Measurements from ENCODE around the gene MLLT1. TPM values are rescaled to one million over a fixed set of nuclear protein-coding genes. Genes with fewer than 3 reads are reported as not detected.

Gene MLLT1
- 146 TPM for polyA plus RNA-seq (2012; ENCODE audit: insufficient read depth, insufficient read length, low read depth)

GRCh38 chr19:6279931-6280591, at the start of gene MLLT1:
TSS of gene MLLT1 (minus strand) at chr19:6279975. CDS start at chr19:6279784, 191 bp downstream.
- peaks cover 5% of the 10 kb centered on the region for H3K36me3 ChIP-seq
- DNase-seq: peak; percentile 97
- H3K27me3 ChIP-seq: no peaks in the 10 kb centered on the region
- peaks cover 2% of the 10 kb centered on the region; the same call in 1 of the 2 replicates for H3K4me1 ChIP-seq
- peak; percentile 47 for TF ChIP-seq CTCF (IDR thresholded peaks at IDR 0.05; ENCODE audit: low read depth, low read length)
- H3K4me3 ChIP-seq (ENCODE audit: low read depth, low read length): peak within 1 kb of the TSS; percentile 92
- H3K9me3 ChIP-seq: peaks cover 5% of the 10 kb centered on the region

GRCh38 chr19:6326815-6327214, 47.0 kb upstream of the MLLT1 start:
- DNase-seq: no peak
- Histone ChIP-seq H3K4me3 (ENCODE audit: low read depth, low read length) (no peak overlapping the region), H3K4me1 (no peaks in the 10 kb centered on the region), H3K36me3 (no peaks in the 10 kb centered on the region), H3K9me3 (no peaks in the 10 kb centered on the region), H3K27me3 (peaks cover 14% of the 10 kb centered on the region; the same call in 1 of the 2 replicates)
- TF ChIP-seq CTCF (IDR thresholded peaks at IDR 0.05; ENCODE audit: low read depth, low read length): no peak

GRCh38 chr19:6325614-6326013, 45.8 kb upstream of the MLLT1 start:
- TF ChIP-seq CTCF (IDR thresholded peaks at IDR 0.05; ENCODE audit: low read depth, low read length): no peak
- no peaks in the 10 kb centered on the region for H3K4me1 ChIP-seq
- no peak overlapping the region for H3K4me3 ChIP-seq (ENCODE audit: low read depth, low read length)
- no peaks in the 10 kb centered on the region for H3K9me3 ChIP-seq
- peaks cover 14% of the 10 kb centered on the region; the same call in 1 of the 2 replicates for H3K27me3 ChIP-seq
- H3K36me3 ChIP-seq: no peaks in the 10 kb centered on the region
- no peak for DNase-seq

- H3K4me1 ChIP-seq: no peaks in the 10 kb centered on the region
- no peak for TF ChIP-seq CTCF (IDR thresholded peaks at IDR 0.05; ENCODE audit: low read depth, low read length)
- H3K27me3 ChIP-seq: peaks cover 14% of the 10 kb centered on the region; the same call in 1 of the 2 replicates
These were observed 45.0 kb upstream of the MLLT1 start for GRCh38 chr19:6324757-6325156.

GRCh38 chr19:6322284-6322683, 42.5 kb upstream of the MLLT1 start:
- Histone ChIP-seq H3K27me3 (peaks cover 14% of the 10 kb centered on the region; the same call in 1 of the 2 replicates), H3K4me3 (ENCODE audit: low read depth, low read length) (no peak overlapping the region), H3K4me1 (no peaks in the 10 kb centered on the region), H3K9me3 (no peaks in the 10 kb centered on the region), H3K36me3 (no peaks in the 10 kb centered on the region)
- no peak for TF ChIP-seq CTCF (IDR thresholded peaks at IDR 0.05; ENCODE audit: low read depth, low read length)
- no peak for DNase-seq

More at GRCh38 chr19:6324757-6325156, 45.0 kb upstream of the MLLT1 start:
- Histone ChIP-seq H3K4me3 (ENCODE audit: low read depth, low read length) (no peak overlapping the region), H3K36me3 (no peaks in the 10 kb centered on the region), H3K9me3 (no peaks in the 10 kb centered on the region)
- no peak for DNase-seq

GRCh38 chr19:6319376-6319775, 39.6 kb upstream of the MLLT1 start:
- no peak overlapping the region for H3K4me3 ChIP-seq (ENCODE audit: low read depth, low read length)
- no peaks in the 10 kb centered on the region for H3K4me1 ChIP-seq
- no peak for TF ChIP-seq CTCF (IDR thresholded peaks at IDR 0.05; ENCODE audit: low read depth, low read length)
- H3K36me3 ChIP-seq: no peaks in the 10 kb centered on the region
- no peak for DNase-seq
- peaks cover 7% of the 10 kb centered on the region; the same call in 1 of the 2 replicates for H3K27me3 ChIP-seq
- H3K9me3 ChIP-seq: no peaks in the 10 kb centered on the region

All from BE2C (cell line).